Astrocyte (in vitro differentiated cells and primary cell): ENCODE data around the gene TTC33. TPM values are rescaled to one million over a fixed set of nuclear protein-coding genes. Genes with fewer than 3 reads are reported as not detected.

ENCODE experiments used
- DNase-seq: peaks from one replicate; pipeline ENCODE4 v3.0.0-alpha.2; 2010; ENCODE audit warnings: low read depth
- FAIRE-seq: peaks from 2 replicates; lab custom pipeline; 2011; peaks lifted over from hg19 to GRCh38; lab: Jason Lieb, UNC
- H2AFZ ChIP-seq: 2 replicates; pipeline ENCODE4 v1.6.0; 2012; ENCODE audit warnings: low read depth, low read length, inconsistent platforms
- H3K27ac ChIP-seq: 2 replicates; pipeline ENCODE4 v1.5.1; 2011; ENCODE audit warnings: low read depth, low read length, inconsistent platforms
- H3K27me3 ChIP-seq: 2 replicates; pipeline ENCODE4 v1.6.0; 2011; ENCODE audit warnings: low read length, inconsistent platforms; ENCODE audit not compliant: insufficient read depth
- H3K36me3 ChIP-seq: 2 replicates; pipeline ENCODE4 v1.5.1; 2011; ENCODE audit warnings: low read length, inconsistent platforms; ENCODE audit not compliant: insufficient read depth
- H3K4me1 ChIP-seq: 2 replicates; pipeline ENCODE4 v1.5.1; 2011; ENCODE audit warnings: low read length, inconsistent platforms; ENCODE audit not compliant: insufficient read depth
- H3K4me2 ChIP-seq: 2 replicates; pipeline ENCODE4 v1.6.0; 2012; ENCODE audit warnings: low read length, inconsistent platforms
- H3K4me3 ChIP-seq: 2 replicates; pipeline ENCODE4 v1.5.1; 2011; ENCODE audit warnings: low read depth, mild to moderate bottlenecking, low read length, inconsistent platforms; ENCODE audit not compliant: insufficient read depth
- H3K79me2 ChIP-seq: 2 replicates; pipeline ENCODE4 v1.6.0; 2012; ENCODE audit warnings: mild to moderate bottlenecking, low read length, inconsistent platforms; ENCODE audit not compliant: insufficient read depth
- H3K9ac ChIP-seq: 2 replicates; pipeline ENCODE4 v1.6.0; 2012; ENCODE audit warnings: mild to moderate bottlenecking, low read length, inconsistent platforms
- H3K9me3 ChIP-seq: 2 replicates; pipeline ENCODE4 v1.5.1; 2012; ENCODE audit warnings: low read depth, mild to moderate bottlenecking, low read length, inconsistent platforms; ENCODE audit not compliant: insufficient read depth
- H4K20me1 ChIP-seq: 2 replicates; pipeline ENCODE4 v1.6.0; 2012; ENCODE audit warnings: low read length, inconsistent platforms; ENCODE audit not compliant: insufficient read depth
- H3K27ac Mint-ChIP-seq: one replicate; pipeline ENCODE4 v1.8.0; 2021; ENCODE audit warnings: mild to moderate bottlenecking, mixed read lengths; ENCODE audit not compliant: unreplicated experiment
- H3K27me3 Mint-ChIP-seq: one replicate; pipeline ENCODE4 v1.8.0; 2021; ENCODE audit warnings: low read depth, mixed read lengths; ENCODE audit not compliant: unreplicated experiment
- H3K36me3 Mint-ChIP-seq: one replicate; pipeline ENCODE4 v1.8.0; 2021; ENCODE audit warnings: low read depth, mixed read lengths; ENCODE audit not compliant: unreplicated experiment
- H3K4me1 Mint-ChIP-seq: one replicate; pipeline ENCODE4 v1.8.0; 2021; ENCODE audit warnings: low read depth, mixed read lengths; ENCODE audit not compliant: unreplicated experiment
- H3K4me3 Mint-ChIP-seq: one replicate; pipeline ENCODE4 v1.8.0; 2021; ENCODE audit warnings: mild to moderate bottlenecking, moderate library complexity, mixed read lengths; ENCODE audit not compliant: unreplicated experiment
- H3K9me3 Mint-ChIP-seq: one replicate; pipeline ENCODE4 v1.8.0; 2021; ENCODE audit warnings: mild to moderate bottlenecking, mixed read lengths; ENCODE audit not compliant: unreplicated experiment
- EZH2 ChIP-seq: IDR thresholded peaks from 2 replicates; pipeline ENCODE4 v1.6.1; 2012; ENCODE audit warnings: mild to moderate bottlenecking, low read length, inconsistent platforms; ENCODE audit not compliant: insufficient read depth
- total RNA-seq: library from RNA; stranded (reverse); gene quantifications from 2 replicates; pipeline ENCODE4 v1.2.1, GENCODE V29; 2021
- TF ChIP-seq, protein P1 (sequence below): IDR thresholded peaks from 2 replicates; pipeline ENCODE4 v1.5.1; 2011; ENCODE audit warnings: low read depth, mild to moderate bottlenecking, inconsistent platforms, low read length, moderate library complexity; ENCODE audit not compliant: insufficient read depth

The TTC33 gene
- total RNA-seq, 1 donor from 2014 or later: 13.3 TPM

DNA sequence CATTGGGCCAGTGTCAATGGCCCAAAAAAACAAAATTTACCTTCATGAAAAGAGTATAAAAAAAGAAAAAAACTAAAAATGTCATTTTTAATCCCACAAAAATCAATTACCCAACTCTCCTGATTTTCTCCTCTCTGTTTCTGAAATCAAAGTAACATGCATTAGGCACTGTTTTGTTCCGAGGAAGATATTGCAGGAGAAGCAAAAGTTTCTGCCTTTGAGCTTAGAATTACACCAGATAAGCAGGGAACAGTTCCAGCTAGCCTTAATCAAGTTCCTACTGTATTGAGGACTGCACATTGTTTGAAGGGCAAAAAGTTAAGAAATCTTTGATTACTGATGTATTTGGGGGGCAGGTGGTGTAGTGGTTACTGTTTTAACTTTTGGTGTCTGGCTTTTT is 43.5 kb upstream of the TTC33 start:
- TF ChIP-seq, protein P1, sequence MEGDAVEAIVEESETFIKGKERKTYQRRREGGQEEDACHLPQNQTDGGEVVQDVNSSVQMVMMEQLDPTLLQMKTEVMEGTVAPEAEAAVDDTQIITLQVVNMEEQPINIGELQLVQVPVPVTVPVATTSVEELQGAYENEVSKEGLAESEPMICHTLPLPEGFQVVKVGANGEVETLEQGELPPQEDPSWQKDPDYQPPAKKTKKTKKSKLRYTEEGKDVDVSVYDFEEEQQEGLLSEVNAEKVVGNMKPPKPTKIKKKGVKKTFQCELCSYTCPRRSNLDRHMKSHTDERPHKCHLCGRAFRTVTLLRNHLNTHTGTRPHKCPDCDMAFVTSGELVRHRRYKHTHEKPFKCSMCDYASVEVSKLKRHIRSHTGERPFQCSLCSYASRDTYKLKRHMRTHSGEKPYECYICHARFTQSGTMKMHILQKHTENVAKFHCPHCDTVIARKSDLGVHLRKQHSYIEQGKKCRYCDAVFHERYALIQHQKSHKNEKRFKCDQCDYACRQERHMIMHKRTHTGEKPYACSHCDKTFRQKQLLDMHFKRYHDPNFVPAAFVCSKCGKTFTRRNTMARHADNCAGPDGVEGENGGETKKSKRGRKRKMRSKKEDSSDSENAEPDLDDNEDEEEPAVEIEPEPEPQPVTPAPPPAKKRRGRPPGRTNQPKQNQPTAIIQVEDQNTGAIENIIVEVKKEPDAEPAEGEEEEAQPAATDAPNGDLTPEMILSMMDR: no peak
- TF ChIP-seq EZH2: no peak
- Mint-ChIP-seq H3K4me1 (peaks cover 6% of the 10 kb centered on the region), H3K27ac (no peak overlapping the region), H3K36me3 (peaks cover 2% of the 10 kb centered on the region), H3K4me3 (peak overlapping the region; percentile 90), H3K9me3 (no peaks in the 10 kb centered on the region), H3K27me3 (no peaks in the 10 kb centered on the region)
- Histone ChIP-seq H3K4me3 (no peak overlapping the region), H3K4me2 (peak overlapping the region; percentile 98), H3K27ac (no peak overlapping the region), H3K79me2 (peaks cover 30% of the 10 kb centered on the region), H3K9ac (no peak overlapping the region), H3K36me3 (no peaks in the 10 kb centered on the region), H3K27me3 (no peaks in the 10 kb centered on the region), H2AFZ (no peak overlapping the region), H3K9me3 (no peaks in the 10 kb centered on the region), H4K20me1 (peaks cover 27% of the 10 kb centered on the region), H3K4me1 (no peaks in the 10 kb centered on the region)
- no peak for FAIRE-seq
- no peak for DNase-seq

DNA sequence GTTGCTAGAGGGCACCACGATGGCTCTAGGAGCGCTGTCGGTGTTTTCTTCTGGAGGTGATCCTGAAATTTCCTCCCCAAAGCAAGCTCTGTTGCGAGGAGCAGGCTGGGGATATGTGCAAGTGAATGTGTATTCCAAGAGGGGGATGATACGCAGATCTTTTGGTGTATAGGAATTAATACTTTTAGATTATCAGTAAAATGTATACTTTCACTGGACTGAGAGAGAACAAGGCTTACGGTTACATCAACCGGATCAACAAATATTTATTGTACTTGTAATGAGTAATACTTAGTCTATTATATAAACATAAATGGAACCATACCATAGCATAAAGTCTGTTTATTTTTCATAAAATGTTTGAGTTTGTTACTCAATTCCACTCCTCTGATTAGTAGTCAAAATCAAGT is 43.0 kb upstream of the TTC33 start:
- Histone ChIP-seq H4K20me1 (peaks cover 32% of the 10 kb centered on the region), H3K9ac (peak overlapping the region; percentile 94), H3K36me3 (no peaks in the 10 kb centered on the region), H3K27ac (peak overlapping the region; percentile 89), H2AFZ (peak overlapping the region; percentile 98), H3K79me2 (peaks cover 35% of the 10 kb centered on the region), H3K27me3 (no peaks in the 10 kb centered on the region), H3K9me3 (no peaks in the 10 kb centered on the region), H3K4me2 (peak overlapping the region; percentile 98), H3K4me1 (no peaks in the 10 kb centered on the region), H3K4me3 (peak overlapping the region; percentile 71)
- Mint-ChIP-seq H3K27ac (peak overlapping the region; percentile 96), H3K4me1 (peaks cover 6% of the 10 kb centered on the region), H3K36me3 (peaks cover 2% of the 10 kb centered on the region), H3K27me3 (no peaks in the 10 kb centered on the region), H3K4me3 (peak overlapping the region; percentile 90), H3K9me3 (no peaks in the 10 kb centered on the region)
- DNase-seq (no peak), FAIRE-seq (no peak)
- TF ChIP-seq, protein P1: no peak
- TF ChIP-seq EZH2: no peak

DNA sequence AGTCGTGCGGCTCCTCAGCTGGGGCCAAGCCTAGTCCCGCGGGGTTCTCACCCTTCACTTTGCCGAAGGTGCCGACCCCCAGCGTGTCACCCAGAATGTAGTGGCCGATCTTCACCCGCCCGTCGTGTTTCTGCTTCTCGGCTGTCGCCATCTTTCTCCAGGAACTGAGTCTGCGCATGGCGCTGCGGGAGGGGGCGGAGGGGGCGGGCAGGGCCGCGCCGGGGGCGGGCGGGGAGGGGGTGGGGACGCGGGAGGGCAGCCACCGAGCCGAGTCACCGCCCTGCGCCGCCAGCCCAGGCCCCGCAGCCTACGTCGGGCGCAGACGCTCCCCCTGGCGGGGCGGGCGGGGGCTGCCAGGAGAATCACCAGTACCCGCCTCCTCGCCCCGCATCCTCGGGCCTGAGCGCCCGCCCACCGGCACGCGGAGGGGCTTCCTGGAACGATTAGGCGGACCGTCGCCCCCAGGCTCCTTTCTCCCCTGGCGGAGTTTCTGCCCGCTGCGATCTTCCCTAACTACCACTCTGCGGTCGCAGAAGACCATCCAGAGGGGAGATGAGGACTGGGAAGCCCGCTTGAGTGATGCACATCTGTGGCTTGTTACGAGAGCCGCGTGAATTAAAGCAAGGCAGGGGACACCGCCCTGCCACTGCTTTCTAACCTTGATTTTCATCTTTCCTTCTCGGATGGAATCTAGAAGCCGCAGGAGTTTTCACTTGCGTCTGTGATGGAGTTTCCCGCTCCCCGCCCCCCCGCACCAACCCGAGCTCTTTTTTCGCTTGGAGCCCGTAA is 42.4 kb upstream of the TTC33 start, which contains the start of gene PRKAA1:
PRKAA1 (minus strand) TSS at position 363 of the 789 bp plus-strand sequence; CDS start at position 178, 185 bp downstream.
- TF ChIP-seq, protein P1: no peak
- TF ChIP-seq EZH2: no peak
- peaks cover 38% of the 10 kb centered on the region for H4K20me1 ChIP-seq
- H3K4me3 Mint-ChIP-seq: peak within 1 kb of the TSS; percentile 90
- H3K27me3 Mint-ChIP-seq: no peaks in the 10 kb centered on the region
- peaks cover 2% of the 10 kb centered on the region for H3K36me3 Mint-ChIP-seq
- H3K27me3 ChIP-seq: no peaks in the 10 kb centered on the region
- no peaks in the 10 kb centered on the region for H3K36me3 ChIP-seq
- H3K9me3 ChIP-seq: no peaks in the 10 kb centered on the region
- peak within 1 kb of the TSS; percentile 98 for H3K9ac ChIP-seq
- peak within 1 kb of the TSS; percentile 98 for H3K4me2 ChIP-seq
- peak within 1 kb of the TSS; percentile 99 for H2AFZ ChIP-seq
- peak within 1 kb of the TSS; percentile 96 for H3K4me3 ChIP-seq
- DNase-seq (peak; percentile 62), FAIRE-seq (no peak)
- H3K4me1 ChIP-seq: no peaks in the 10 kb centered on the region
- H3K27ac Mint-ChIP-seq: peak within 1 kb of the TSS; percentile 96
- H3K27ac ChIP-seq: peak within 1 kb of the TSS; percentile 94
- no peaks in the 10 kb centered on the region for H3K9me3 Mint-ChIP-seq
- H3K4me1 Mint-ChIP-seq: peaks cover 6% of the 10 kb centered on the region
- peaks cover 41% of the 10 kb centered on the region for H3K79me2 ChIP-seq
